Neural progenitor cell (in vitro differentiated cells): Measurements from ENCODE around the gene KRTAP16-1. TPM values are rescaled to one million over a fixed set of nuclear protein-coding genes. Genes with fewer than 3 reads are reported as not detected.

Experiments
- DNase-seq: peaks from one replicate; pipeline ENCODE4 v3.0.0-alpha.2; 2016; ENCODE audit warnings: low spot score
- H2AFZ ChIP-seq: fragments of 200-600 bp; sonication (generic); replicated peaks from 2 replicates; pipeline ENCODE4 v1.6.1; 2016; ENCODE audit warnings: antibody characterized with exemption
- H3F3A ChIP-seq: fragments of 200-600 bp; sonication (generic); 2 replicates; pipeline ENCODE4 v1.6.1; 2016; ENCODE audit warnings: antibody characterized with exemption, low read depth
- H3K27ac ChIP-seq: fragments of 200-600 bp; sonication (generic); 2 replicates; pipeline ENCODE4 v1.5.1; 2016; ENCODE audit warnings: mild to moderate bottlenecking
- H3K27me3 ChIP-seq: fragments of 200-600 bp; sonication (generic); 2 replicates; pipeline ENCODE4 v1.6.1; 2016; ENCODE audit warnings: mild to moderate bottlenecking, moderate library complexity
- H3K36me3 ChIP-seq: fragments of 200-600 bp; sonication (generic); 2 replicates; pipeline ENCODE4 v1.5.1; 2016
- H3K4me1 ChIP-seq: fragments of 200-600 bp; sonication (generic); 2 replicates; pipeline ENCODE4 v1.6.1; 2016; ENCODE audit warnings: mixed run types
- H3K4me2 ChIP-seq: fragments of 200-600 bp; sonication (generic); 2 replicates; pipeline ENCODE4 v1.6.1; 2016
- H3K4me3 ChIP-seq: fragments of 200-600 bp; sonication (generic); 2 replicates; pipeline ENCODE4 v1.5.1; 2016
- H3K79me2 ChIP-seq: fragments of 200-600 bp; sonication (generic); 2 replicates; pipeline ENCODE4 v1.6.1; 2016; ENCODE audit warnings: low read depth
- H3K9ac ChIP-seq: fragments of 200-600 bp; sonication (generic); 2 replicates; pipeline ENCODE4 v1.6.1; 2016
- H3K9me3 ChIP-seq: fragments of 200-600 bp; sonication (generic); 2 replicates; pipeline ENCODE4 v1.5.1; 2016; ENCODE audit warnings: low read depth
- H4K20me1 ChIP-seq: fragments of 200-600 bp; sonication (generic); 2 replicates; pipeline ENCODE4 v1.6.1; 2016; ENCODE audit warnings: low read depth
- H3K27ac Mint-ChIP-seq: 3 replicates; pipeline ENCODE4 v1.8.0; 2021; ENCODE audit warnings: mixed read lengths
- H3K27me3 Mint-ChIP-seq: 2 replicates; pipeline ENCODE4 v1.8.0; 2022; ENCODE audit warnings: low read depth, mild to moderate bottlenecking, inconsistent platforms, moderate library complexity, mixed read lengths; ENCODE audit not compliant: insufficient read depth
- H3K36me3 Mint-ChIP-seq: 3 replicates; pipeline ENCODE4 v1.8.0; 2021; ENCODE audit warnings: mixed read lengths
- H3K4me1 Mint-ChIP-seq: 3 replicates; pipeline ENCODE4 v1.8.0; 2021; ENCODE audit warnings: mixed read lengths
- H3K4me3 Mint-ChIP-seq: 3 replicates; pipeline ENCODE4 v1.8.0; 2021; ENCODE audit warnings: mild to moderate bottlenecking, moderate library complexity, mixed read lengths
- H3K9me3 Mint-ChIP-seq: 3 replicates; pipeline ENCODE4 v1.8.0; 2020; ENCODE audit warnings: mixed read lengths
- CTCF ChIP-seq: fragments of 200-600 bp; sonication (generic); IDR thresholded peaks from 2 replicates; pipeline ENCODE4 v1.5.1; 2017; ENCODE audit warnings: antibody characterized with exemption, mild to moderate bottlenecking
- EZH2 ChIP-seq: fragments of 200-600 bp; sonication (generic); IDR thresholded peaks from 2 replicates; pipeline ENCODE4 v1.6.1; 2017; ENCODE audit warnings: antibody characterized with exemption, mild to moderate bottlenecking, moderate library complexity
- EZH2phosphoT487 ChIP-seq: fragments of 200-600 bp; sonication (generic); IDR thresholded peaks from 2 replicates; pipeline ENCODE4 v1.6.1; 2017; ENCODE audit warnings: antibody characterized with exemption
- total RNA-seq: library from RNA; depleted of rRNA; stranded (reverse); fragments of >200 nt; gene quantifications from 2 replicates; pipeline ENCODE4 v1.2.3, GENCODE V29; 2015; ENCODE audit warnings: low replicate concordance

The KRTAP16-1 gene
- total RNA-seq, 1 donor from 2014 or later = not detected

DNA sequence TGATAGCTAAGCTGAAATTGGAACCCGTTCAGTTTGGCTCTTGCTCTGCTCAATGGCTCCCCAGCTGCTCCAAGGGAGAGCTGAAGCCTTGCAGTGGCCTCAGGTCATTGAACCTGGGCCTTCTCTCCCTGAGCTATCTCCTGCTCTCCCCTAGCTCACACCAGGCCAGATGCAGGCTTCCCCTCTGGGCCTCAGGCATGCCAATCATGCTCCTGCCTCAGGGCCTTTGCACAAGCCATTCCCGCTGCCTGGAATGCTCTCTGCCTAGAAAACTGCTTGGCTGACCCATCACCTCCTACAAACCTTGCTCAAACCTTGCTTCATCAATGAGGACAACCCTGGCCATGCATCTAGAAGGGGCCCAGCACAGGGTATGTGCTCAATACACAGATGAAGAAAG lies 23.1 kb upstream of the KRTAP16-1 start:
- Mint-ChIP-seq H3K27me3 (peaks cover 4% of the 10 kb centered on the region), H3K4me1 (peaks cover 6% of the 10 kb centered on the region), H3K9me3 (no peaks in the 10 kb centered on the region), H3K36me3 (no peaks in the 10 kb centered on the region), H3K27ac (no peak overlapping the region), H3K4me3 (no peak overlapping the region)
- Histone ChIP-seq H3K27me3 (no peaks in the 10 kb centered on the region), H3K36me3 (no peaks in the 10 kb centered on the region), H3K4me1 (no peaks in the 10 kb centered on the region), H3K4me2 (no peak overlapping the region), H2AFZ (no peak overlapping the region), H3K4me3 (no peak overlapping the region), H3K9me3 (no peaks in the 10 kb centered on the region), H3K27ac (no peak overlapping the region), H4K20me1 (no peaks in the 10 kb centered on the region), H3K79me2 (no peaks in the 10 kb centered on the region), H3F3A (no peaks in the 10 kb centered on the region), H3K9ac (no peak overlapping the region)
- no peak for TF ChIP-seq CTCF
- no peak for TF ChIP-seq EZH2phosphoT487
- no peak for TF ChIP-seq EZH2
- DNase-seq = no peak

DNA sequence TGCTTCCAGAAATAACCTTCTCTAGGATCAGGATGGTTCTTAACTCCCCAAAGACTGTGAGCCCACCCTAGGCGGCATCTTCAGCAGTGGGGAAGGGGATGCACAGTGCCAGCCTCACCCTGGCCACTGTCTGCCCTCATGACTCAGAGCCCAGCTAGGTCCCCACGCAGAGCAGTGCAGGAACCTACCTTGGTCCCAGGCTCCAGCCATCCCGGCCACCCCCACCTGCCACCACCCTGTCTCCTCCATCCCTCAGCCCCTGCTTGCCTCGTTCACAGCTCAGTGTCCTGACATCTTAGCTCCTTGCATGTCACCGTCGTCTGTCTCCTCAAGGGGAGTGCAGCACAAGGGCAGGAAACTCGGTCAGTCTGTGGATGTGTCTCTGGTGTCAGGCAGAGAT lies 22.5 kb upstream of the KRTAP16-1 start:
- Histone ChIP-seq H3K4me3 (no peak overlapping the region), H3K36me3 (no peaks in the 10 kb centered on the region), H3F3A (no peaks in the 10 kb centered on the region), H3K4me2 (no peak overlapping the region), H3K27ac (no peak overlapping the region), H4K20me1 (no peaks in the 10 kb centered on the region), H3K4me1 (no peaks in the 10 kb centered on the region), H3K9ac (no peak overlapping the region), H3K79me2 (no peaks in the 10 kb centered on the region), H3K9me3 (no peaks in the 10 kb centered on the region), H2AFZ (no peak overlapping the region), H3K27me3 (no peaks in the 10 kb centered on the region)
- no peak for DNase-seq
- no peak overlapping the region for H3K27ac Mint-ChIP-seq
- peaks cover 4% of the 10 kb centered on the region for H3K27me3 Mint-ChIP-seq
- H3K36me3 Mint-ChIP-seq = no peaks in the 10 kb centered on the region
- H3K4me1 Mint-ChIP-seq = peaks cover 6% of the 10 kb centered on the region
- H3K4me3 Mint-ChIP-seq = no peak overlapping the region
- no peaks in the 10 kb centered on the region for H3K9me3 Mint-ChIP-seq
- no peak for TF ChIP-seq CTCF
- TF ChIP-seq EZH2phosphoT487 = no peak

DNA sequence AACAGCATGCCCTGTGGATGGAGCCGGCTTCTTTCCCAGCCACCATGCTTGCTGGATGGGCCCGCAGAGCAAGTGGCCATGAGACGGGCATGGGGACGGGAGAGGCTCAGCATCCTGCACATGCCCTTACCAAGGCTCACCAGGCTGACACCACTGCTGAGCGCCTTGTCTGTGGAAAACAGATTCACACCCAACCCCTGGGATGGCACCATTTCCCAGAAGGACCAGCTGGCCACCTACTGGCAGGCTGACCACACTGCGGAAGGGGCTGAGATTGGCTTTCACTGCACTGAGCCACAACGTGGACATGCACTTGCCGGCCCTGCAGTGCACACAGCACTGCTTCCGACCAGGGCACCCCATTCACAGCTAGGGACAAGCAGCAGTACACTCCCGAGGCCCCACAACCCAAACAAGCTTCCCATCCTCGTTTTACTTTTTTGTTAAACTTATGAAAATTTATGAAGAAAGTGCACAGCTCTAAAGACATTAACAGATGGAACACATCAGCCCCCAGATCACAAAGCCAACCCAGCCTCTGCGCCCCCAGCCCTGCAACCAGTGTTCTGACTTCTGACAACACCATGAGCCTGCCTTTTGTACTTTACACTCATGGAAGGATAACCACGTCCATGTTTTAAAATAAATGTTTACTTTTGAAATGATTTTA lies 20.3 kb upstream of the KRTAP16-1 start:
- H4K20me1 ChIP-seq = no peaks in the 10 kb centered on the region
- no peak overlapping the region for H3K4me2 ChIP-seq
- Mint-ChIP-seq H3K27ac (no peak overlapping the region), H3K4me1 (peaks cover 6% of the 10 kb centered on the region), H3K27me3 (peaks cover 3% of the 10 kb centered on the region), H3K36me3 (no peaks in the 10 kb centered on the region), H3K4me3 (no peak overlapping the region), H3K9me3 (no peaks in the 10 kb centered on the region)
- no peaks in the 10 kb centered on the region for H3K4me1 ChIP-seq
- no peak overlapping the region for H3K9ac ChIP-seq
- no peak overlapping the region for H3K27ac ChIP-seq
- TF ChIP-seq CTCF (peak; percentile 72), EZH2 (no peak)
- H3K79me2 ChIP-seq = no peaks in the 10 kb centered on the region
- H3K9me3 ChIP-seq = no peaks in the 10 kb centered on the region
- H3F3A ChIP-seq = no peaks in the 10 kb centered on the region
- no peak overlapping the region for H2AFZ ChIP-seq
- no peaks in the 10 kb centered on the region for H3K27me3 ChIP-seq
- no peak overlapping the region for H3K4me3 ChIP-seq
- peak; percentile 68 for DNase-seq
- no peaks in the 10 kb centered on the region for H3K36me3 ChIP-seq
